Activated CD4-positive, alpha-beta T cell treated with anti-CD3 and anti-CD28 coated beads for 24 hours (primary cell): ENCODE results near the gene FARP1.

Experiments
- DNase-seq, 2 donors: peaks; one replicate each; pipeline ENCODE4 v3.0.0-alpha.2; 2020; ENCODE audit warnings: low read depth in 2 of 2

Gene FARP1

DNA sequence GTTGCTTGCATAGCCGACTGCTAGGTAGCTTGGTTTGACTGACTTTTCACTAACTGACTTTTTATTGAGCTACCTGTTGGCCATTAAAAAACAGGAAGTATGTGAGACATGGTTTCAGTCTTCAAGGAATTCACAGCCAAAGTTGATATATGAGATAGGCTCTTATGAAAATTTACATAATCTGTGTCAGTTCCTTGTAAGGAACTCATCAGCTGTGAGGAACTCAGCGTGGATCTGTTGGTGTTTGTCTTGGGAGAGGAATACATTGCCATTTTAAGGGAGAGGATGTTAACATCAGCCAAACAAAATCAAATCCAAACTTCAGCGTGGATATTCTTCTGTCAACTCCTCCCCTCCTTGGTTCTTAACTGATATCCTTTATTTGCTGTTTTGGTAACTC lies 32.1 kb downstream of the FARP1 start:
- DNase-seq: no peak

GRCh38 chr13:98175823-98176222 lies 32.9 kb downstream of the FARP1 start:
- no peak for DNase-seq

GRCh38 chr13:98176777-98177608 lies 34.1 kb downstream of the FARP1 start, which contains the start of gene RNF113B:
RNF113B (minus strand) TSS chr13:98177269; CDS start chr13:98177236, 33 bp downstream.
- no peak for DNase-seq

DNA sequence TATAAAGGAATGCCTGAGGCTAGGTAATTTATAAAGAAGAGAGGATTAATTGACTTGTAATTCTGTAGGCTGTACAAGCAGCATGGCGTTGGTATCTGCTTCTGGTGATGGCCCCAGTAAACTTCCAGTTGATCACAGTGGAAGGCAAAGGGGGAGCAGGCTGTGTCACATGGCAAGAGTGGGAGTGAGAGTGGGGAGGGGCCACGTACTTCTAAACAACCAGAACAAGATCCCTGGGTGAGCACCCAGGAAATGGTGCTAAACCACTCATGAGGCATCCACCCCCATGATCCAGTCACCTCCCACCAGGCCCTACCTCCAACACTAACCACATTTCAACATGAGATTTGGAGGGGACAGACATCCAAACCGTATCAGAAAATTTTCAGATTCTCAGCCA lies 37.2 kb downstream of the FARP1 start:
- DNase-seq: no peak

DNA sequence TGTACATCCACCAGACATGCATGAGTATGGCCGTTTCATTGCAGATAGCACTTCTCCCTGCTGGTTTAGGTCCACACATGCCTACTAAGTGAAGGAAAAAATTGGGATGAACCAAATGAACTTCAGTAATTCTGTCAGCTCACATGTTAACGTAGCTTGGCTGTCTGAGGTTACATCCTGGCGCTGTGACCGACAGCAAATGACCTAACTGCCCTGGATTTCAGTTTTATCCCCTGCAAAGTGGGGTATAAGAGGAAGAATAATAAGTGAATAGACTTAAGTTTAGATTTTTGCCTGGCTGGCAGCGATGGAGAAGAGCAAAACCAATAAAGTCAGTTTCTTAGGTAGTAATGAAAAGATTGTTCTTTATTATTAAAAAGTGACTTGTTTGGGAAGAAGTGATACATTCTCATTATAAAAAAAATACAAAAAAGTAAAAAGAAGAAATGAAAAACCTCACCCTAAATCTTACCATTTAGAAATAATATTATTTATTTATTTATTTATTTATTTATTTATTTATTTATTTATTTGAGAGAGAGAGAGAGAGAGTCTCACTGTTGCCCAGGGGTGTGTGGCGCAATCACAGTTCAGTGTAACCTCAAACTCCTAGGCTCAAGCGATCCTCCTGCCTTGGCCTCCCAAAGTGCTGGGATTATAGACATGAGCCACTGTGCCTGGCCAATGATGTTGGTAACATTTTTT lies 38.4 kb downstream of the FARP1 start:
- DNase-seq: no peak

GRCh38 chr13:98182153-98182552 lies 39.3 kb downstream of the FARP1 start:
- no peak for DNase-seq

- no peak for DNase-seq
Observed at GRCh38 chr13:98182589-98182988, 39.7 kb downstream of the FARP1 start.

- no peak for DNase-seq
Observed at GRCh38 chr13:98184792-98185191, 41.9 kb downstream of the FARP1 start.

DNA sequence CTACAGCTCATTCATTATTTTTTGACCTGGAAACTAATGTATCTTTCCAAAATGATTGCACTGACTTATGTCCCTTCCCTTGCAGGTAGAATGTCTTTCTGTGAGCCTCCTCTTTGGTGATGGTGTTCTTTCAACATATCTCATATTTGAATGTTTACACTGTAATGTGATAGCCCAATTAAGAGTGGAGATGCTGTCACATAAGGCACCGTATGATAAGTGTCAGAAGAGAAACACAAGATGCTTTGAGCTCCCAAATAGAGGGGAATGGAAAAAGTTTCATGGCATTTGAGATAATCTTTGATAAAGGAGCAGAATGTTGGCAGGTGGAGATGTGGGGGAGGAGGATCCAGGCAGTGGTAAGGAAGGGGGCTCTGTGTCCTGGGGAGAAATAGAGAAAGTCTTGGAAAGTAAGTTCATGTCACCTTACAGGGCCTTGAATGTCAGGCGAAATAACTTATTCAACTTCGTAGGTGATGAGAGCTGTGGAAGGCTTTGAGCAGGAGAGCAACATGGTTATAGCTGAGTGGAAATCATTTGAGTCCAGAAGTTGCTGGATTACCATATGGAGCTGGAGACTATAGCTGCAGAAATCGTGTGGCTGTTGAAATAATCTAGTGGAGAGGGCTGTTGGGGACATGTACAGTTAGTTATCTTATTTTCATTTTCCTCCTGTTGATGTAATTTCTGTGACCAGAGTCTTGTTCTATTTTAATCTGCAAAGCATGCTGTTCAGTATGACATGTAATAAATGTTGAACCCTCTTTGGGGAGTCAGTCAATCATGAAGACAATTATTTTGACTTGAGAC lies 44.5 kb downstream of the FARP1 start:
- no peak for DNase-seq

DNA sequence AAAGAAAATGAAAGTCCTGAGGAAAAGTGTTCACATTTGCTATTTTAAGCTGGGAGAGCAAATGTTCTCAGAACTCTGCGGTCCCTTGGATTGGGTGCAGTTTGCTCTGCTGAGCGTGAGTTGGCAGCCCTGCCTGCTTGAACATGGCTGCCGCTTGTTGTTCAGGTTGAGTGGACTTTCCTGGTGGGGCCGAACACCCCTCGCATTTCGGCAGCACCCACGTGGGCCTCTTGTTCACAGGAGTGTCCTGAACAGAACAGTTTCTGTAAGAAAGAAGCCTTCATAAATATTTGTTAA lies 45.0 kb downstream of the FARP1 start:
- DNase-seq: no peak

DNA sequence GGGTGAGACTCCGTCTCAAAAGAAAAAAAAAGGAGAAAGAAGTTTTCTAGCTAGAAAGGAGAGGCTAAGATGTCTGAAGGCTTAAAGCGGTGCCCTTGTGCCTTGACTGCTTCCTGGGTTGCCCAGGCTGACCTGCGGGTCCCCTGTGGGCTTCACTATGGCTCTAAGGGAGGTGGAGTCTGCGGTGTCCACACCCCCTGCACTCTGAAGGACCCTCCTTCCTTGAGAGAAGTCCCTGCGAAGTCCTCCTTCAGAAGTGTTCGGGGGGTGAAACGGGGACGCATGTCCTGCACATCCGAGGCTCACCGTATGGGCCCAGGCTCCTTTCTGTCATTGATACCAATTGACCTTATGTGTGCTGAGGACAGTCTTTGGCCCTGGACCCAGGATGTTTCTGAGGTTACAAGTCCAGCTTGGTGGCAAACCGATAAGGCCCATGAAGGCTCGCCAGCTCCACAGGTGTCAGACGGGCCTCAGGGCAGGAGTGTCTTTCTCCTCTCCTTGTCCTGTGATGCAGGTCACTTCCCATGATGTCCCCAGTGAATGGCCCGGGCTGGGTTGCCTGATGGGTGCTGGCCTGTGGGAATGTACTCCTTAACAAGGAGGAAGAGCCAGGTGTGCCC lies 45.8 kb downstream of the FARP1 start:
- no peak for DNase-seq

GRCh38 chr13:98189841-98190505 lies 47.1 kb downstream of the FARP1 start:
- DNase-seq: no peak

- no peak for DNase-seq
Observed at GRCh38 chr13:98190889-98191444, 48.1 kb downstream of the FARP1 start.

- DNase-seq: no peak
Observed at GRCh38 chr13:98192008-98192407, 49.1 kb downstream of the FARP1 start.

DNA sequence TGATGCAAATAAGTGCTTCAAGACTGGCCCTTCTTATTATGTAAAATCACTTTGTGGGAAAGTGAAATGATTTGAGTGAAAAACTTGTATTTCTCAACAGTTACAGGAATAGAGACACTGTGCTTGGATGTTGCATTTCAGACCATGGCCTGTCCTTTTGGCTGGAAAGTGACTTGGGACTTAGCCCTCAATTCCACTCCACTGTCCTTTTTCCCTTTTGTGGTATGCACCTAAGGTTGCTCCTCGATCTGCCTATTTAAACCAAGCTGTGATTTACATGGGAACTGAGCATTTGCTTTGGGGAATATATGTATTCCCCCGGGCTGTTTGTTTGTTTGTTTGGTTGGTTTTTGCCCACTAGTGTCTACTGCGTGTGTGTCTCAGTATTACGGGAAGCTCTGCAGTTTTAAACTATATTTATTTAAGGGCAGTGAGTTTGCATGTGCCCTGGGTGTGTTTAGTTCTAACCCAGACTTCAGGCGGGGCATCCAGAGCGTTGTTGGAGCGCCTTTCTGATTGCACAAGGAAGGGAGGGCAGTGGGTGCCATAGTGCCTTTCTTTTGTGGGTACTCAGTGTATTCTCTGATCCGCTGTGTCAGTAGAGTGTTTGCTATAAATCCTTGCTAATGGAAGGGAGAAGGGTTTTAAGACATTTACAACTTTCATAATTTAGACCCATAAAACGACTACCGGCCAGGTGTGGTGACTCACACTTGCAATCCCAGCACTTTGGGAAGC lies 52.3 kb downstream of the FARP1 start:
- no peak for DNase-seq

- DNase-seq: no peak
Observed at GRCh38 chr13:98198683-98199082, 55.8 kb downstream of the FARP1 start.

- no peak for DNase-seq
Observed at GRCh38 chr13:98199480-98199879, 56.6 kb downstream of the FARP1 start.

GRCh38 chr13:98200211-98200878 lies 57.5 kb downstream of the FARP1 start:
- no peak for DNase-seq

DNA sequence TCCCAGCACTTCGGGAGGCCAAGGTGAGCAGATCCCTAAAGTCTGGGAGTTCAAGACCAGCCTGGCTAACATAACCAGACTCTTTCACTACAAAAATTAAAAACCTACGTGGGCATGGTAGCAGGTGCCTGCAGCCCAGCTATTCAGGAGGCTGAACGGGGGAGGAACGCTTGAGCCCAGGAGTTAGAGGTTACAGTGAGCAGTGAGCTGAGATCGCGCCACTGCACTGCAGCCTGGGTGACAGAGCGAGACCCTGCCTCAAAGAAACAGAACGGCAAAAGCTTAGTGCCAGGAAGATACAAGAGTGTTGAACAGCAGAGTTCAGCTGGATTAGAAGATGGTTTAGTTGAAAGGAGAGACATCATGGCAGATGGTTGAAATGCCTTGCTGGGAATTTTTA lies 58.3 kb downstream of the FARP1 start:
- no peak for DNase-seq

DNA sequence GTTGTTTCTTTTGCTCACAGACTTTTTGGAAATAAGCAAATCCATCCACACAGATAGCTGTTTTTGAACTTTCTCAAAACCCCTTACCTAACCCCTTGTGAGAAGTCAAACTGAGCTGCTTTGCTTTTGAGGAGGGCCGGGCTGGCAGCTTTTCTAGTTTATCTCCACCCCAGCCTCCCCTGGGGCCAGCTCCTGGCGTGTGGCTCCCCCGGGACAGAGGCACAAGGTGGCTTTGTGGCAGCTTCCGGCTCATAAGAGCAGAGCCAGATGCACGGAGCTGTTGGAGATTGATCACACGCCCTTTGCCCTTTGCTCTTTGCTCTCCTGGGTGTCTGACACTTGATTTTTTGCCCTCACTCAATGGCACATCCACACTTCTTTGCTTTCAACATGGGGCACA lies 59.1 kb downstream of the FARP1 start:
- DNase-seq: no peak
